GM23248 (cell line): ENCODE data around the gene GAB2.

Source experiments
- EZH2 ChIP-seq: fragments of 200-600 bp; sonication (generic); IDR thresholded peaks from 2 replicates; pipeline ENCODE4 v1.6.1; 2018; ENCODE audit warnings: antibody characterized with exemption, mild to moderate bottlenecking; ENCODE audit not compliant: insufficient read depth, poor library complexity, severe bottlenecking
- EZH2phosphoT487 ChIP-seq: fragments of 200-600 bp; sonication (generic); IDR thresholded peaks from 2 replicates; pipeline ENCODE4 v1.6.1; 2018; ENCODE audit warnings: antibody characterized with exemption, moderate library complexity, mild to moderate bottlenecking, low read depth; ENCODE audit not compliant: insufficient read depth

GRCh38 chr11:78415338-78415737 is 2.3 kb downstream of the GAB2 start:
- no peak for TF ChIP-seq EZH2
- no peak for TF ChIP-seq EZH2phosphoT487
